ENCODE results near the gene OR4K5. TPM values are rescaled to one million over a fixed set of nuclear protein-coding genes. Genes with fewer than 3 reads are reported as not detected.

Gene OR4K5
- total and polyA plus RNA-seq, 2 of the 13 experiments (the other 11 are each of a cell fraction or from before 2014, with no cell fraction given) = not detected

DNA sequence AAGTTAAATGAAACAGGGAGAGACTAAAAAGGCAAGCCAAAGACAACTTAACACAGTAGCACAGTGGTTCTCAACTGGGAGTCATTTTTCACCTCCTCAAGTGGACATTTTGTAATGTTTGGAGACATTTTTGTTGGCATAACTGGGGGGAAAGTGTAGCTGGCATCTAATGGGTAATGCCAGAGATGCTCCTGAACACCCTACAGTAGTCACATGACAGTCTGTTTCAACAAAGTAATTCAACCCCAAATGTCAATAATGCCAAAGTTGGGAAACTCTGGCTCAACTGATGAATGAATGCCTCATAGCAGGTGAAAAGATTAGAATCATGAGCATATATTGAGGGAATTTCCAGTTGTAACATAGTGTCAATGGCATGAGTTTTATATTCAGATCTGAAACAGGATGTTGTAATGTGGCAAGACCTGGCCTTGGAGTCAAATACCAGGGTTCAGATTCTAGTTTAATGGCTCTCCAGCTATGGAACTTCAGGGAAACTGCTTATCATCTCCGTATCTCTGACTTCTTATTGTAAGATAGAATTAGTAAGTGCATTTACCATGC lies 2.4 kb upstream of the OR4K5 start (continued):
- TF ChIP-seq ZHX2 (IDR thresholded peaks at IDR 0.05; ENCODE audit: low read depth) = no peak
- no peak for TF ChIP-seq ZHX2 (CRISPR knock-in tag; IDR thresholded peaks at IDR 0.05; ENCODE audit: borderline replicate concordance)
- TF ChIP-seq ZNF260 (CRISPR knock-in tag; IDR thresholded peaks at IDR 0.05; ENCODE audit: borderline replicate concordance, low read depth) = no peak

GRCh38 chr14:19918553-19919264 lies 1.7 kb upstream of the OR4K5 start:
- ATAC-seq = peak; percentile 44; the same call in 1 of the 3 replicates
- no peak overlapping the region for H2AFZ ChIP-seq (ENCODE audit: low read length)
- BruUV-seq (replicated peaks) = no TSS peak

More at GRCh38 chr14:19918553-19919264, 1.7 kb upstream of the OR4K5 start:
- under 1% methylated on average over 4 of the region's 4 CpGs for WGBS (ENCODE audit: low lambda C conversion rate)
- in situ Hi-C loops (cut with HindIII; ENCODE audit: extremely low pct_ligation_motif_present, low pct_unique_long_range_greater_than_20kb) = no loop called here
- Histone ChIP-seq H3K4me3 (replicated peaks in 1 of 3; ENCODE audit: insufficient read depth in 1 of 3, low read depth in 2 of 3, low read length in 3 of 3) (no peak overlapping the region), H3K27ac (ENCODE audit: extremely low read length, insufficient read depth, low read length) (no peak overlapping the region), H3K36me3 (replicated peaks in 1 of 2; ENCODE audit: control insufficient read depth in 1 of 2, insufficient read depth in 2 of 2, low read length in 2 of 2) (no peaks in the 10 kb centered on the region), H3K4me1 (ENCODE audit: insufficient read depth, low read length) (no peaks in the 10 kb centered on the region), H3K4me2 (ENCODE audit: low read depth, low read length) (no peak overlapping the region), H3K9me3 (ENCODE audit: low read length) (no peaks in the 10 kb centered on the region), H3K79me2 (ENCODE audit: insufficient read depth, low read length) (no peaks in the 10 kb centered on the region), H3K9ac (ENCODE audit: insufficient read depth, low read depth, low read length) (no peak overlapping the region), H4K20me1 (ENCODE audit: insufficient read depth, low read length) (no peaks in the 10 kb centered on the region), H3K27me3 (ENCODE audit: control insufficient read depth in 1 of 2, insufficient read depth in 2 of 2, low read length in 2 of 2) (no peaks in the 10 kb centered on the region)
- intact Hi-C loops (cut with micrococcal nuclease; ENCODE audit: unreplicated experiment) = no loop called here
- FAIRE-seq (no peak), DNase-seq (ENCODE audit: low spot score) (peak; percentile 9)
- TF ChIP-seq ATF7 (IDR thresholded peaks at IDR 0.05) = peak; percentile 77
- no peak for TF ChIP-seq ATF7 (CRISPR knock-in tag; IDR thresholded peaks at IDR 0.05)
- TF ChIP-seq CEBPB (IDR thresholded peaks at IDR 0.05; ENCODE audit: borderline replicate concordance, low read depth, low read length) = peak; percentile 10; the same call in 1 of the 2 replicates
- TF ChIP-seq, protein P1, sequence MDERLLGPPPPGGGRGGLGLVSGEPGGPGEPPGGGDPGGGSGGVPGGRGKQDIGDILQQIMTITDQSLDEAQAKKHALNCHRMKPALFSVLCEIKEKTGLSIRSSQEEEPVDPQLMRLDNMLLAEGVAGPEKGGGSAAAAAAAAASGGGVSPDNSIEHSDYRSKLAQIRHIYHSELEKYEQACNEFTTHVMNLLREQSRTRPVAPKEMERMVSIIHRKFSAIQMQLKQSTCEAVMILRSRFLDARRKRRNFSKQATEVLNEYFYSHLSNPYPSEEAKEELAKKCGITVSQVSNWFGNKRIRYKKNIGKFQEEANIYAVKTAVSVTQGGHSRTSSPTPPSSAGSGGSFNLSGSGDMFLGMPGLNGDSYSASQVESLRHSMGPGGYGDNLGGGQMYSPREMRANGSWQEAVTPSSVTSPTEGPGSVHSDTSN (CRISPR knock-in tag; IDR thresholded peaks at IDR 0.05) = no peak
- ChIA-PET POLR2A (no interaction called here), CTCF (ENCODE audit: low intra/inter-chr PET ratio, low total read pairs) (no interaction called here)

Data from HepG2 (cell line).